ENCODE measurements around the gene PPFIA4.

DNA sequence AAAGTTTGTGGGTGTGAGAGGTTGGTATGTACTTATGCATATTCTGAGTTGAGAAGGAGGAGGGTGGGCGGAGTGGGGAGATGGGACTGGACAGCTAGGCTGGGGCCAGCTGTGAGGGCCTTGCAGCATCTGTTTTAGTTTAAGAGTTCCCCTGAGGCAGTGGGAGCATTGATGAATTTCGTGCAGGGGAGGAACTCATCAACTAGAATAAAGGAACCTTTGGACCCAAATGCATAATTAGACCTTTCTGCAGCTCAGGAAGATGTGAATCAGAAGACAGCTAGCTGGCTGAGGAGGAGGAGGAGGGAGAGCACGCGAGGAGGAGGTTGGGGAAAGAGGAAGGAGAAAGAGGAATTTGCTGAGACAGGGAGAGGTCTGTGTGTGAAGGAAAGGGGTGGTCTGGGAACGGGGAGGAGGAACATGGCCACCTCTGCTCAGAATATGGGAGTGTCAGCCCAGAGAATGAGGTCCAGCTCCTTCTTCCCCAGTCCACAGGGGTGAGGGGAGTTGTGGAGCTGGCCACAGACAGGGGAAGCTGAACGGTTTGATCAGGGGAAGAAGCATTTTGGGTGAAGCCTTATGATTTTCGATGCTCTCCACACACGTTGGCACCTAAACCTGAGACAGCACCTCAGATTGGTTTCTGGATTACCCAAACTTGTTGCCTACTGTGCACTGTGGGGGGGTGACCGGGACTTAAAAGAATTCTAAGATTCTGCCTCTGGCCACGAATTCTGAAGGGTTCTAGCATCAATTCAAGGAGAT lies 31.8 kb downstream of the PPFIA4 start:
- TF ChIP-seq, protein P1, sequence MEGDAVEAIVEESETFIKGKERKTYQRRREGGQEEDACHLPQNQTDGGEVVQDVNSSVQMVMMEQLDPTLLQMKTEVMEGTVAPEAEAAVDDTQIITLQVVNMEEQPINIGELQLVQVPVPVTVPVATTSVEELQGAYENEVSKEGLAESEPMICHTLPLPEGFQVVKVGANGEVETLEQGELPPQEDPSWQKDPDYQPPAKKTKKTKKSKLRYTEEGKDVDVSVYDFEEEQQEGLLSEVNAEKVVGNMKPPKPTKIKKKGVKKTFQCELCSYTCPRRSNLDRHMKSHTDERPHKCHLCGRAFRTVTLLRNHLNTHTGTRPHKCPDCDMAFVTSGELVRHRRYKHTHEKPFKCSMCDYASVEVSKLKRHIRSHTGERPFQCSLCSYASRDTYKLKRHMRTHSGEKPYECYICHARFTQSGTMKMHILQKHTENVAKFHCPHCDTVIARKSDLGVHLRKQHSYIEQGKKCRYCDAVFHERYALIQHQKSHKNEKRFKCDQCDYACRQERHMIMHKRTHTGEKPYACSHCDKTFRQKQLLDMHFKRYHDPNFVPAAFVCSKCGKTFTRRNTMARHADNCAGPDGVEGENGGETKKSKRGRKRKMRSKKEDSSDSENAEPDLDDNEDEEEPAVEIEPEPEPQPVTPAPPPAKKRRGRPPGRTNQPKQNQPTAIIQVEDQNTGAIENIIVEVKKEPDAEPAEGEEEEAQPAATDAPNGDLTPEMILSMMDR (conservative IDR thresholded peaks at IDR 0.05; ENCODE audit: low read depth, low read length): no peak
- TF ChIP-seq EZH2 (IDR thresholded peaks at IDR 0.05; ENCODE audit: low read length, unreplicated experiment): no peak

Measured in PC-3 (cell line).